Ovary (tissue), 3 donors: Measurements from ENCODE around the gene PDLIM7.

Experiments used
- POLR2A ChIP-seq: fragments of 450-650 bp; IDR thresholded peaks from one replicate; pipeline ENCODE4 v1.6.1; 2017; ENCODE audit warnings: antibody characterized with exemption, mild to moderate bottlenecking, moderate library complexity
- TF ChIP-seq, protein P1 (sequence below), 3 donors: fragments of 450-650 bp in 2 of 3; fragments of 200-600 bp in 1 of 3; IDR thresholded peaks; one replicate each; pipeline versions ENCODE4 v1.5.1 to v1.8.0; 2016 to 2022; ENCODE audit warnings: antibody characterized with exemption in 3 of 3, mild to moderate bottlenecking in 1 of 3
- donor health status: DM: no; HTN: no; CAD: no.

DNA sequence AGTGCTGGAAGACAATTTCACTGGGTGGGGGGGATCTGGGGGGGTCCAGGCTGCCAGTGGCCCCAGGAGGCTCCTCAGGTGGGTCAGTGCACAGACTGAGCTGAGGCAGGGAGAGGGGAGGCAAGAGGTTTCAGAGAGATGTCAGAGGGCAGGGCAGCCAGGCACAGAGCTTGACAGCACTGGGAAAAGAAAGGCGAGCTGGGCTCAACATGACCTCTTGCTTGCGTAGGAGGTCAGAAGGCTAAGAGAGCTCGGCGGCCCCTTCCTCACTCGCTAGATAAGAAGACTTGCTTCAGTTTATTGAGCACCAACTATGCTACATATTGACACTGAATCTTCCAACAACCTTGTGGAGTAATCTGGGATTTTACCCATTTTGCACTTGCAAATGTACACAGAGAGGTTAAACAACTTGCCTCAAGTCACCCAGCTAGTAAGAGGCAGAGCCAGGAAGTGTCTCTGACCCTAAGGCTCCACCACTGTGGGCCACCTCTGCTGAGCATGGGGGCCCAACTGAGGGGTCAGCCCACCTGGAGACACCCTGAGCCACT lies 3.5 kb downstream of the PDLIM7 start:
- TF ChIP-seq, protein P1, sequence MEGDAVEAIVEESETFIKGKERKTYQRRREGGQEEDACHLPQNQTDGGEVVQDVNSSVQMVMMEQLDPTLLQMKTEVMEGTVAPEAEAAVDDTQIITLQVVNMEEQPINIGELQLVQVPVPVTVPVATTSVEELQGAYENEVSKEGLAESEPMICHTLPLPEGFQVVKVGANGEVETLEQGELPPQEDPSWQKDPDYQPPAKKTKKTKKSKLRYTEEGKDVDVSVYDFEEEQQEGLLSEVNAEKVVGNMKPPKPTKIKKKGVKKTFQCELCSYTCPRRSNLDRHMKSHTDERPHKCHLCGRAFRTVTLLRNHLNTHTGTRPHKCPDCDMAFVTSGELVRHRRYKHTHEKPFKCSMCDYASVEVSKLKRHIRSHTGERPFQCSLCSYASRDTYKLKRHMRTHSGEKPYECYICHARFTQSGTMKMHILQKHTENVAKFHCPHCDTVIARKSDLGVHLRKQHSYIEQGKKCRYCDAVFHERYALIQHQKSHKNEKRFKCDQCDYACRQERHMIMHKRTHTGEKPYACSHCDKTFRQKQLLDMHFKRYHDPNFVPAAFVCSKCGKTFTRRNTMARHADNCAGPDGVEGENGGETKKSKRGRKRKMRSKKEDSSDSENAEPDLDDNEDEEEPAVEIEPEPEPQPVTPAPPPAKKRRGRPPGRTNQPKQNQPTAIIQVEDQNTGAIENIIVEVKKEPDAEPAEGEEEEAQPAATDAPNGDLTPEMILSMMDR (IDR thresholded peaks at IDR 0.05), result no peak
- TF ChIP-seq POLR2A, result no peak
